ENCODE measurements around the gene SUGCT. TPM values are rescaled to one million over a fixed set of nuclear protein-coding genes. Genes with fewer than 3 reads are reported as not detected.

SUGCT gene
- total and polyA plus RNA-seq, 2 of the 8 experiments (the other 6 are each of a cell fraction or from before 2014, with no cell fraction given) = 2.8 to 5.4 TPM

- TF ChIP-seq GTF2F1 (IDR thresholded peaks at IDR 0.05; ENCODE audit: borderline replicate concordance, low read depth, low read length) (no peak), MAFK (IDR thresholded peaks at IDR 0.05; ENCODE audit: low read depth, low read length) (no peak)
These were observed 661.9 kb downstream of the SUGCT start (continued) for GRCh38 chr7:40796723-40797122.
